ENCODE data around the gene CWC27.
"Not testable (repeated sequence)": the region's sequence is repeated elsewhere in the genome, so short reads cannot be mapped to it uniquely, and the experiment has no call there.

CWC27 gene

DNA sequence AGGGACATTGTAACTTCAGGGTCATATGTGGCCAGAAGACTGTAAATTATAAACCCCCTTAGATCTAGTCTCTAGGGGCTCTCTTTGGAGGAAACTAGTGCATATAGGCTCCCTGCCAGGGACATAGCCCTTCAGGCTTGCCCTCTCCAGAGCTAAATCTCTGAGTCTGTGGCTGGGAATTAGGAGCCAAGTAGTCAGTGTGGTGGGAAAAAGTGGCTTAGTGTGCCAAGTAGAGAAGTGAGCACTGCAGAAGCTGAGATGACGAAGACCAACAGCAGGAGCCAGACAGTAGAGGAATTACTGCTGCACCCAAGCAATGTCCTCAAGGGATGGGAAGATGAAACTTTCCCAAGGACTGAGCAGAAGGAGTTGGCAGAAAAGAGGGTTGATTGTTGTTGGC lies 71.2 kb downstream of the CWC27 start:
- DNase-seq = no peak

DNA sequence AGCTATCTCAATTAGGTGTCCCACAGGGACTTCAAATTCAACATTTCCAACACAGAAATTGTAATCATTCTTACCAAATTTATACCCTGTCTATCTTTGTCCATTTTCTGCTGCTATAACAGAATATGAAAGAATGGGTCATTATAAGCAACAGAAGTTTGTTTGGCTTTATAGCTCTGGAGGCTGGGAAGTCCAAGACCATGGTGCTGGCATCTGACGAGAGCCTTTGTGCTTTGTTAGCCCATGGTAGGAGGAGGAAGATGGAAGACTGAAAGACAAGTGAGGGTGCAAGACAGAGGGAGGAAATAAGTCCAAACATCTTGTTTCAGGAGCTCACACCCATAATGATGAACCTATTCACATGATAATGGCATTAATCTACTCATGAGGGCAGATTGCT lies 72.2 kb downstream of the CWC27 start:
- no peak for DNase-seq

DNA sequence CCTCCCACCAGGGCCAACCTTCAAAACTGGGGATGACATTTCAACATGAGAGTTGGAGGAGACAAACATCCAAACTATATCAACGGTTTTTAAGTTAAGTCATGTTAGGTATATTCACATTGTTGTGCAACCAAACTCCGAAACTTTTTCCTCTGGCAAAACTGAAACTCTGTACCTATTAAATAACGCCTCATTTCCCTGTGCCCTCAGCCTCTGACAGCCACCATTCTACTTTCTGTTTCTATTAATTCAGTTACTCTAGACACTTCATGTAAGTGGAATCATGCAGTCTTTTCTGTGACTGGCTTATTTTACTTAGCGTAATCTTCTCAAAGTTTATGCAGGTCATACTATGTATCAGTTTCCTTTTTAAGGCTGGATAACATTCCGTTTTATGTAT lies 85.0 kb downstream of the CWC27 start:
- DNase-seq = no peak

DNA sequence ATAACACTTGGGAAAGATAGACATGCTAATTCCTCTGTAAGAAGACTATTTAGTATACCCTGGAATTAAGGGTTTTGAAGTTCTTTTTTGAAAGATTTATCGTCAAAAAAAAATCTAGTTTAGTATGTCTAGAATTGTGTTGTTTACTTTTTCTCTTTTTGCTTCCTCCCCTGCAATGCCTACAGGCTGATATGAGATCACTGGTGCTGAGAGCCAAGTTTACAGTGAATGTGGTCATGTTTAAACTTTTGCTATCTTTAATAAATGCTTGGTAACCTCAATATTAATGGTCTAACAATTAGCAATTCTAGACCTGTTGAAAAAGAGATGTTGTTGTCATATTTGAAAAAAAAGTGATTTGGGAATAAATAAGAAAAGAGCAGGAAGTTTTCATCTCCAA lies 86.1 kb downstream of the CWC27 start:
- no peak for DNase-seq

DNA sequence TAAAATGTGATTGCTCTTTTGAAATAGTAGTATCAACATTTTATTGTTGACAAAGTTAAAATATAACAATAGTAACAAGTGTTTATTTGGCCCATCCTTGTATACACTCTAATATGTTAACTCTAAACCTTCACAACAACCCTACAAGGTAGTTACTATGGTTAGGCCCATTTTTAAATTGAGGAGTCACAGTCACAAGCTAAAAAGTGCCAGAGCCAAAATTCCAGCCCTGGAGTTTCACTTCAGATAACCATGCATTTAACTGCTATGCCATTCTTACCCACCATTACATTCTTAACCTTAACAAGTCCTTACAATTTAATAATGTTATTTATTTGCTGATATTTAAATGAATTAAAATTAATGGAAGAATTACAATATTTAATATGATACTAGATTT lies 91.2 kb downstream of the CWC27 start:
- DNase-seq = no peak

DNA sequence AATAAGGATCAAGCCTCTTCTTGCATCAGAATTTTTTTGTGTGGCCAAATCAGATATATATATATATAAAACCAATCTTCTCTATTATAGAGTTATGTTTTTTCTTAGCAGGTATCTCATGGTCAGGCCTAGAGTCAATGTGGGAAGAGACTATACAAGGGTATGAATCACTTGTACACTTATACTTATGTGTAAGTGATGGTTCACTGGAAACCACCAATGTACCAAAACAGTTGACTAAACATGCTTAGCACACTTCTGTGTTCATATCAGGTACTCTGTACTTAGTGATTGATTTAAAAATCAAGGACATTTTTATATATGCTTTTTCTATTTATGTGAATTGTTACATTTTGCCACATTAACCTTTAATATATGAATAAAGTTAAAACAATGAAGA lies 92.6 kb downstream of the CWC27 start:
- no peak for DNase-seq

DNA sequence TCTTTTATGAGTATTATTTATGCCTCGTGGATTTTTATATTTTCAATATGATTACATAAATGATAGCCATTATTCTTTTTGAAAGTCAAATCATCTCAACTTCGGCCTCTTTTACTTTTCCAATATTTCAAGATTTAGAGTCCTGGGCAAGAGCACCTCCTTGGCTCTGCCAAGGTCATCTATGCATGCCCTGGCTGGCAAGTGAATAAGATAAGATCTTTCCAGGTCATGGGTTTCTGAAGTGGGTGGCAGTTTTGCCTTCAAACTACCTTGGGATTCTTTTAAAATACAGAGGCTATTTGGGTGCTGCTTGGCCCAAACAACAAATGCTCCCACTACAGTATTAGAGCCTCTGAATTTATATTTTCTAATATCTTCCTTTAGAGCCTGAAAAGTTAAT lies 95.4 kb downstream of the CWC27 start:
- DNase-seq = no peak

DNA sequence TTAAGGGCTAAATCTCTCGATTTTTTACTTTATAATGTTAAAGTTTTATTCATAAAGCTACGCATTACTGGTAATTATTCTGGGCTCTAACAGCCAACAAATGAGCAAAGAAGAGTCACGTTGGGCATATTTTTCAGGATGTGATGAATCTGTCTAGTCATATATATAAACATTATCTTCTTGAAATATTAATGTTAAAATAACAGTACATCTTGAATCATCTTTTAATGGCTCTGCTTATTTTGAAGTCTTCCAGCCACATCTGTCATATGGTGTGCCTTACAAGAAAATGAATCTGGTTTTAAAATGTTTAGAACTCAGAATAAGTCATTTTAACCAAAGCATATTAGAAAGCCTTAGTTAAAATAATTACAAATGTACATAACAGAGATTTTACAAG lies 96.9 kb downstream of the CWC27 start:
- DNase-seq = no peak

DNA sequence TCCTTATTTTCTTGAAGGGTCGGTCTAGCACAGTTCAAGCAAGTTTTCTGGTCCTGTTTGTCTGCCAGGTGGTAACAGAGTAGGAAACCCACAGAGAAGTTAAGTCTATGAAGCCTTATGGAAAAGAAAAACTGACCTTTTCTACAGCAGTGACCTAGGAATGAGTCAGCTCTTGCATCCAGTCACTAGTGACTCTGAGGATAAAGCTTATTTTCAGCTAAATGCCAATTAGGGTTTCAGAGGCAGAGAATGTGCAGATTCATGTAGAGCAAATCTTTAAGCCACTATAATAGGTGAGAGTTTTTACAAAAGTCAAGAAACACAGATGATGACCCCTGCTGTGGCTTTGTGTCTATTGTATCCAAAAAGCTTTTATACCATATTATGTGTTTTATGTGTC lies 100.7 kb downstream of the CWC27 start:
- no peak for DNase-seq

DNA sequence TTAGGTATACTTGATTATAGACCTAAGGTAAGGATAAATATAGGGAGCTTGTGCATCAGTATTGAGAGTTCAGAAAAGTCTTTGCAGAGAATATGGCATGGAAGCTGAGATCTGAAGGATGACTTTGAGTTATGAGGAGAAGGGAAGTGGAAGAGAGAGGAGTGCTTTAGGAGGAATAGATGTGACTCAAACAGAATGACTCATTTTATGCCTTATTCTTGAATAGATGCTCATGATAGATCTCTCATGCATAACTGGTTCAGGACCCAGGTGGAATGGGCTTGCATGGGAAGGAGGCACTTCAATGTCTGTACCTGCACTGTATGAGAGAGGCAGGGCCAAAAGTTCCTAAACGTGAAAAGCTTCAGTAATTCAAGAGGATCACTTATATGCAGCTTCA lies 103.3 kb downstream of the CWC27 start:
- no peak for DNase-seq

DNA sequence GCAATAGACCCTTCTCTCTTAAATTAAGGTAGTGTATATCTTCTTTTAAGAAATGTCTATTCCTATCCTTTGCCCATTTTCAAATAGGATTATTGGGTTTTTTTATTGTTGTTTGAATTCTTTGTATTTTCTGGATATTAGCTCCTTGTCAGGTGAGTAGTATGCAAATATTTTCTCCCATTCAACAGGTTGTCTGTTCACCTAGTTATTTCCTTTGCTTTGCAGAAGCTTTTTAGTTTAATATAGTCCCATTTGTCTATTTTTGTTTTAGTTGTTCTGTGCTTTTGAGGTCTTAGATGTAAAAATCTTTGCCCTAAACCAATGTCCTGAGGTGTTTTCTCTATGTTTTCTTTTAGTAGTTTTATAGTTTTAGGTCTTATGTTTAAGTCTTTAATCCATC lies 104.7 kb downstream of the CWC27 start:
- no peak for DNase-seq

DNA sequence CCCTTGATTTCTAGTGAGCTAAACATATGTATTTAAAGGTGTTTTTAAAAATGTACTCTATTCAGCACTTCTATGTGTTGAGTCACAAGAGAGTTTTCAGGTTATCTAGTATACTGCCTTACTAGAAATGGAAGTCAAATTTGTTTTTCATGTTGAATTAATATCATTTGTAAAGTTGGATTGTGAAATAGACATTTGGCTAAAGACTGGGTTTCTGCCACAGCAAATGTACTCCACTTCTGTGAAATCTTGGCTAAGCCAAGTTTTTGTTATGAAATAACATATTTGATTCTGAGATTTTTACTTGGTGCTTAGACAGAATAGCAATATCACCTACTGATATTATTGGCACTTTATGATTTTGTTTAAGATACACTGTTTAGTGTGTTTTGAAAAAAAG lies 106.0 kb downstream of the CWC27 start:
- DNase-seq = no peak

DNA sequence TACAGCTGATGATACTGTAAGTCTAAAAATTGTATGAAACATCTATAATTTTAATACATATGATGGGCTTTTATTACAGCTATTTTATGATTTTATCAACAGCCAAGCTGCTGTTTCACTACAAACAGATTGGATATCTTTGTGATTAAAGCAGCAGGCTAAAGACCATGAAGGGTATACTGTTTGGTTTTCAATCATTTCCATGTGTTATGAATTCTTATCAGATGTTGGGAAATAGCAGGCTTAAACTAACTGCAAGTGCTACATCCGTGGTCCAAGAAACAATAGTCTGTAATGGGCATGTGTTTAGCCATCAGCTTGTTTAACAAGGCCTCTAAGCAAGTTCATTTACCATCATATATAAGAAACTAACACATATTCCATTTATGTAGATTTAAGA lies 107.5 kb downstream of the CWC27 start:
- no peak for DNase-seq

DNA sequence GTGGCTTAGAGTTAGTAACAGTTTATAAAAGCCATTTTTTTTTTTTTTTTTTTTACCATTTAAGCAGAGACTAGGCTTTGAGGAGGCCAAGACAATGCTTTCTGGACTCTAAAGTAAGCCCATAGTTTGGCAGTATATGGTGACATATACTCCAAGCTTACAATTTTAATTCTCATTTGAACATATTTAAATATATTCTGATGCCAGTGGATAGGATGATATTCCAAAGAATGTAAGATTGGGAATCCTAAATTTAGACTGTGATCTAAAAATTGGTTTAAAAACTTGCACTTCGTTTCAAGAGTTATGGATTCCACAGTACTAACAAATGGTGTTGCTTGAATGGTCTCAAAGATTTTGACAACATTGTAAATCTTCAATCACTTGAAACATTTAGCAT lies 112.1 kb downstream of the CWC27 start:
- DNase-seq = no peak

DNA sequence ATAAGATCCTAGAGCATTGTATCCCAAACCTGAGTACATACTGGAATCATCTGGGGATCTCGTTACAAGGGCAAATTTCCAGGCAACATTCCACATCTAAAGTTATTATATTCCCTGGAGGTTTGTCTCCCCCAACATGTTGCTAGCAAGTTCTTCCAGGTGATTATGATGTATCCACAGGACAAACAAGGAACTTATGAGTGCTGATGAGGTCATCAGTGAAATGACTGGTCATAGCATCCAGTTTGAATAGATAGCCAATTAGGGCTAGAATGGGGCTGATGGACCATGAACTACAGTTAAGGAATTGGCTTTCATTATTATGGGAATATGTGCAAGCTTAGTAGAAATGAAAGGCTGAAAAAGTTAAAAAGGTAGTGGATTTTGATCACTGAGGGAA lies 115.2 kb downstream of the CWC27 start:
- DNase-seq = no peak

DNA sequence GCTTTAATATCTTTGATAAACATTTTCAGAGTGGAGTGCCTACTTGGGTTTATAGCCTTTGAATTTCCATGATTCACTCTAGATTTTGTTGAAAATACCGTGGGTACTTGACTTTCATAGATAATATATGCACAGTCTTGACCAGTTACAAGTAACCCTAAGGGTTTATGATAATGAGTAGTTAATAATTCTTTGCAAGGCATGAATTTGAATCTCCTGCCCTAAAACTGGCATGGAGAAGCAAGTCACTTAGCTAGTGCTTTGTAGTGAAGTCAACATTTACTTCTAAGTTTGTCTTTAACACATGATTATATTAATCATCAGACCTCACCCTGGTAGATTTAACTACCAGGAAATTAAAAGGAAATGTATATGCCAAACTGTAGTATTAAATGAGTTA lies 115.8 kb downstream of the CWC27 start:
- no peak for DNase-seq

DNA sequence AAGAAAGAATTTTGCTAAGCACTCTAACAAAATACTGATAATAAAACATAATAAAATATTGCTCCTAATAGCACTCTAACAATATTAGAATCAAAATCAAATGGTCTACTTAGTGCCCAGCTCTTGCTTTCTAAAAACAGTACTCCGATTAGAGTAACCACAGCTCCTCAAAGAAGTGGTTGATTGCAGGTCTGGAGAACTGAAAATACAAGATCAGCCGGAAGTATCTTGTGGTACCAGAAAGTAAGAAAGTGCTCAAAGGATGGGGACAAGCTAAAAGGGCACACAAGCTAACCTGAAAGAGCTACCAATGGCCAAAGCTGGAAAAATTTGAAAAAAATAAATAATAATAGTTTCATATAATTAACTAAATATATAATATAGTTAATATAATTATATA lies 119.2 kb downstream of the CWC27 start:
- DNase-seq = no peak

DNA sequence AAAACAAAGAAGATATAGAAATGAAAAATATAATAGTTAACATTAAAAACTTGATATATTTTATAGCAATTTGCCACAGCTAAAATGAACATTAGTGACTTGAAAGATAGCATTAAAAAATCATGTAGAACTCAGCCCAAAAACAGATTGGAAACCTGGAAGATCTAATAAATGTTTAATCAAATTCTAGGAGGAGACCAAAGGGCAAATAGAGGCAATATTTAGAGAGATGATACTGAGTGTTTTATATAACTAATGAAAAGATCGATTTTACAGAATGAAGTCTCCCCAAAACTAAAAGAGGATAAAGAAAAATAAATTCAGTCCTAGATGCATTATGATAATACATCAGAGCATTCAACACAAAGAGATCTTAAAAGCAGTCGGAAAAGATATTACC lies 127.0 kb downstream of the CWC27 start:
- DNase-seq = no peak

DNA sequence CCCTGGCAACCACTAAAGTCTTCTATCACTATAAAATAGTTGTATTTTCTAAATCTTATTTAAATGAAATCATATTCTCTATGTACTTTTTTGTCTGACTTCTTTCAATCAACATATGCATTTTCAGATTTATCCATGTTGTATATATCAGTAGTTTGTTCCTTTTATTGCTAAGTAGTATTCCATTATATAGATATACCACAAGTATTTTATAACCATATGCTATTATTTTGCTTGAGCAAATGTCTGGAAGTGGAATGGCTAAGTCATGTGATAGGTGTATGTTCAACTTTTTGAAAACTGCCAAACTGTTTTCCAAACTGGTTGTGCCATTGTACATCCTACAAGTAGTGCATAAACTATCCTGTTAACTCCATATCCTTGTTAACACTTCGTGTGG lies 131.1 kb downstream of the CWC27 start:
- DNase-seq = no peak

DNA sequence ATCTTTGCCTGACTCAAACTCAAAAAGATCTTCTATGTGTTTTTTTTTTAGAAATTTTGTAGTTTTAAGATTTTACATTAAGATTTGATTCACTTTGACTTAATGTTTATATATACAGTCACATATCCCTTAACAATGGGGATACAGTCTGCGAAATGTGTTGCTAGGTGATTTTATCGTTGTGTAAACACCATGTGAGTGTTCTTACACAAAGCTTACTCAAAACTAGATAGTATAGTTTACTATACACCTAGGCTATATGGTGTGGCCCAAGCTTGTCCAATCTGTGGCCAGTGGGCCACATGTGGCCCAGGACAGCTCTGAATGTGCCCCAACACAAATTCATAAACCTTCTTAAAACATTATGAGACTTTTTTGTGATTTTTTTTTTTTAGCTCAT lies 131.9 kb downstream of the CWC27 start:
- DNase-seq = no peak

DNA sequence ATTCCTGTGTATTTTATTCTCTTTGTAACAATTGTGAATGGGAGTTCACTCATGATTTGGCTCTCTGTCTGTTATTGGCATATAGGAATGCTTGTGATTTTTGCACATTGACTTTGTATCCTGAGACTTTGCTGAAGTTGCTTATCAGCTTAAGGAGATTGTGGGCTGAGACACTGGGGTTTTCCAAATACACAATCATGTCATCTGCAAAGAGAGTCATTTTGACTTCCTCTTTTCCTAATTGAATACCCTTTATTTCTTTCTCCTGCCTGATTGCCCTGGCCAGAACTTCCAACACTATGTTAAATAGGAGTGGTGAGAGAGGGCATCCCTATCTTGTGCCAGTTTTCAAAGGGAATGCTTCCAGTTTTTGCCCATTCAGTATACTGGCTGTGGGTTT lies 138.7 kb downstream of the CWC27 start:
- DNase-seq = not testable (repeated sequence)

DNA sequence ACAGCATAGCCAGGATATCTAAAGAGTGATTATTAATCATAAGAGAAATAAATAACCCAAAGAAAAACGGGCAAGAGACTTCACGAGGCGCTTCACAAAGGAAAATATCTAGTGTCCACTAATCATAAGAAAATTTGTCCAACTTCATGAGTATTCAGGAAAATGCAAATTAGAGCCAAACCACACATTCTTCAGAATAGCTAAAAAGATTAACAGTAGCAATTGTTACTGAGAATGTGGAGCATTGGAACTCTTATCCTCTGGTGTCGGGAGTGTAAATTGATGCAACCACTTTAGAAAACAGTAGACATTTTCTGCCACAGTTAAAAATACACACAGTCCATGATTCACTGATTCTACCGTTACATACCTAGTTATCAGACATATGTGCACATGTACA lies 145.7 kb downstream of the CWC27 start:
- no peak for DNase-seq

DNA sequence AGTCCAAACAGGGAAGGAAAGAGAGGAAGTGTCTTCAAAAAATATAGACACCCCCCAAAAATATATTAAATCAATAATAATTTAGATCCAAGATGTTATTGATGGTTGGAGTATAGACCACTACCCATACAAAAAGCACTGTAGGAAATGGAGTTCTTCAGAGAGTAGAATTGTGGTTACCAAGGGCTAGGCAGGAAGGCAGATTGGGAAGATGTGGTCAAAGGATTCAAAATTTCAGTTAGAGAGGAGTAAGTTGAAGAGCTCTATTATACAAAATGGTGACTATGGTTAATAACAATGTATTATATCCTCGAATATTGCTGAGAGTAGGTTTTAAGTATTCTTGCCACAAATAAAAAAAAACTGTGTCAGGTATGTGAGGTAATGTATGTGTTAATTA lies 149.4 kb downstream of the CWC27 start:
- DNase-seq = no peak

DNA sequence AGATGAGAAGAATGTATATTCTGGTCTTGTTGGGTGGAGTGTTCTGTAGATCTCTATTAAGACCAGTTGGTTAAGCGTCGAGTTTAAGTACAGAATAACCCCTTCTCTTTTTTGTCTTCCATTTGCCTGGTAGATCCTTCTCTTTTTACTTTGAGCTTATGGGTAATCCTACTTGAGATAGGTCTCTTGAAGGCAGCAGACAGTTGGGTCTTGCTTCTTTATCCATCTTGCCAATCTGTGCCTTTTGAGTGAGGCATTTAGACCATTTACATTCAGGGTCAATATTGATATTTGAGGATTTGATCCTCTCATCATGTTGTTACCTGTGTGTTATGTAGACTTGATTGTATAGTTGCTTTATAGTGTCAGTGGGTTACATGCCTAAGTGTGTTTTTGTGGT lies 152.7 kb downstream of the CWC27 start:
- no peak for DNase-seq

DNA sequence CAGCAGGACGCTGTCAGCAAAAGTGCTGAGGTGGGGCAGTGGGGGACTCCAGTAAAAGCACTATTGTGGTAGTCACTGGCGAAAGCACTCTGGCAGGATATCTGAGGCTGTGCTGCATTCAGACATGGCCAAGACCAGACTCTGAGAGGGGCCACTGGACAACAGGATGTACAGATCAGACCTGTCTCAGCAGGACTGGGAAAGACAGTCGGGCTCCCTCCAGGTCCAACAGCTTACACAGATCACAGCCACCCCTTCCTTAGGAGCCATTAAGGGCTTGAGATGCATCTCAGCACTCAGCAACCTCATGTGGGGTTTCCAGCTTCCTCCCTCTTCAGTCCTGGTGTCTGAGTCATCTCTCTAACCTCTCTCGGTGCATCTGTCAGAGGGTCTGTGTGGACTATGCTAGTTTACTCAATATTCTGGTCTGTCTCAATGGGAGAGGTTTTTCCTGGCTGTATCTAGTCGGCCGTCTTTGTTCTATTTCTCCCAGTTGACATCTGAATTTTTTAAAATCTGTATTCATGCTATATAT lies 154.5 kb downstream of the CWC27 start:
- no peak for DNase-seq

DNA sequence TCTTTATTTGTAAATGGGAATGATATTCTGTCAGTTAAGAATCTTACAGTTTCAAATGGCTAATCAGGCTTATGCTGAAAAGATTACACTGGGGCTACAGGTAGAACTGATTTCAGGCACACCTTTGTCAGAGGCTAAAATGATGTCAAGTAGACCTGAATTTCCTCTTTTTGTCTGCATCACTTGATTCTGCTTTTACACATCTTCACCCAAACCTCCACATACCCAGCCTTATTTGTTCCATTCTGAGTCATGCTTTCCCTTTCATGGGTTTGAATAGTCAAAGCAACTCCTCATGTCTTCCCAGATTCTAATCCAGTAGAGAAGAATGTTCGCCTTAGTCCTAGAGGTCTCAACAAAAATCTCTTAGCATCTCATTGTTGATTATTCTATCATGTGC lies 156.4 kb downstream of the CWC27 start:
- DNase-seq = no peak
